ENCODE measurements around the gene CCDC54. TPM values are rescaled to one million over a fixed set of nuclear protein-coding genes. Genes with fewer than 3 reads are reported as not detected.

The CCDC54 gene
- total and polyA plus RNA-seq, 7 donors = not detected

DNA sequence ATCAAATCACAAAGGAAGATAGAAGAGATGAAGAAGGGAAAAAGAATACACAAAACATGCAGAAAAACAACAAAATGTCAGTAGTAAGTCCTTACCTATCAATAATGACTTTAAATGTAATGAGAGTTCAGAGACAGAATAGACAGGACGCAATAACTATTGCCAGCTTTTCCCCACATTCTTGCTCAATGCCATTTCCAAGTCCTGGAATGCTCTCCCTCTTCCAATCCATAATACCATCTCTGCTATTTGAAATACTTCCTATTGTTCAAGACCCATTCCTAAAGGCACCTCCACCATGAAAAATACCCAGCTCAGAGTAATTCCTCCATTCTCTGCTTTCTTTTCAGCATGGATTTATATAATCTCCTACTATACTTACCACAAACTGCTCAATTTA, 33.4 kb downstream of the CCDC54 start:
- no peak for TF ChIP-seq POLR2A (IDR thresholded peaks at IDR 0.05)
- TF ChIP-seq, protein P1, sequence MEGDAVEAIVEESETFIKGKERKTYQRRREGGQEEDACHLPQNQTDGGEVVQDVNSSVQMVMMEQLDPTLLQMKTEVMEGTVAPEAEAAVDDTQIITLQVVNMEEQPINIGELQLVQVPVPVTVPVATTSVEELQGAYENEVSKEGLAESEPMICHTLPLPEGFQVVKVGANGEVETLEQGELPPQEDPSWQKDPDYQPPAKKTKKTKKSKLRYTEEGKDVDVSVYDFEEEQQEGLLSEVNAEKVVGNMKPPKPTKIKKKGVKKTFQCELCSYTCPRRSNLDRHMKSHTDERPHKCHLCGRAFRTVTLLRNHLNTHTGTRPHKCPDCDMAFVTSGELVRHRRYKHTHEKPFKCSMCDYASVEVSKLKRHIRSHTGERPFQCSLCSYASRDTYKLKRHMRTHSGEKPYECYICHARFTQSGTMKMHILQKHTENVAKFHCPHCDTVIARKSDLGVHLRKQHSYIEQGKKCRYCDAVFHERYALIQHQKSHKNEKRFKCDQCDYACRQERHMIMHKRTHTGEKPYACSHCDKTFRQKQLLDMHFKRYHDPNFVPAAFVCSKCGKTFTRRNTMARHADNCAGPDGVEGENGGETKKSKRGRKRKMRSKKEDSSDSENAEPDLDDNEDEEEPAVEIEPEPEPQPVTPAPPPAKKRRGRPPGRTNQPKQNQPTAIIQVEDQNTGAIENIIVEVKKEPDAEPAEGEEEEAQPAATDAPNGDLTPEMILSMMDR (IDR thresholded peaks at IDR 0.05) = no peak
- TF ChIP-seq POLR2AphosphoS5 (IDR thresholded peaks at IDR 0.05) = no peak
- H3K4me3 ChIP-seq = no peak overlapping the region
- intact Hi-C loops (cut with DNase I) = no loop called here
- H3K4me1 ChIP-seq = no peaks in the 10 kb centered on the region
- H3K36me3 ChIP-seq = no peaks in the 10 kb centered on the region
- no peaks in the 10 kb centered on the region for H3K9me3 ChIP-seq
- H3K27me3 ChIP-seq = no peaks in the 10 kb centered on the region
- 93 to 94% methylated on average over 1 of the region's 1 CpG for WGBS, 2 donors
- H3K27ac ChIP-seq = no peak overlapping the region
- no peak for DNase-seq

DNA sequence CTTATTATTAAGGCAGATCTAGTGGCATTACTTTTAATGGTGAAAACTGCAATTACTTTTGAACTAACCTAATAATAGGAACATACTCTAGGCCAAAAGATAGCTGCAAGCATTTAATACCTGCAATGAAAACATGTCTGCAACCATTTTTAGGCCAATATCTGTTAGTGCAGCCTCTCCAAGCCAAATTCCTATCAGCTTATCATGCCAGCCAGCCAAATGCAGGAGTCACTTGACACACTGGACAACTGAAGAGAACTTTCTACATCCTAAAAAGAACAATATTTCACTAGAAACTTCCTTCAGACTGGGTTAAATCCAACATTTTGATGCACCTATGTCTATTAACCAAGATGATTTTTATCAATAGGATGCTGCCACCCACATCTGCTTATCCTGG, 33.8 kb downstream of the CCDC54 start:
- no peaks in the 10 kb centered on the region for H3K36me3 ChIP-seq
- TF ChIP-seq POLR2A (IDR thresholded peaks at IDR 0.05) (no peak), EP300 (IDR thresholded peaks at IDR 0.05) (no peak), POLR2AphosphoS5 (IDR thresholded peaks at IDR 0.05) (no peak)
- TF ChIP-seq, protein P1 (IDR thresholded peaks at IDR 0.05) = no peak
- DNase-seq = no peak
- H3K27ac ChIP-seq = no peak overlapping the region
- intact Hi-C loops (cut with DNase I) = no loop called here
- no peak overlapping the region for H3K4me3 ChIP-seq
- H3K9me3 ChIP-seq = no peaks in the 10 kb centered on the region
- no peaks in the 10 kb centered on the region for H3K27me3 ChIP-seq
- H3K4me1 ChIP-seq = no peaks in the 10 kb centered on the region

- no peaks in the 10 kb centered on the region for H3K36me3 ChIP-seq
- H3K27ac ChIP-seq = no peak overlapping the region
- TF ChIP-seq, protein P1 (IDR thresholded peaks at IDR 0.05) = no peak
- TF ChIP-seq POLR2AphosphoS5 (IDR thresholded peaks at IDR 0.05) = no peak
- TF ChIP-seq EP300 (IDR thresholded peaks at IDR 0.05) = no peak
- no peak for TF ChIP-seq POLR2A (IDR thresholded peaks at IDR 0.05)
- DNase-seq = no peak
- H3K4me1 ChIP-seq = no peaks in the 10 kb centered on the region
- no peaks in the 10 kb centered on the region for H3K27me3 ChIP-seq
- no peaks in the 10 kb centered on the region for H3K9me3 ChIP-seq
- WGBS, 2 donors = 72 to 77% methylated on average over 2 of the region's 2 CpGs
- H3K4me3 ChIP-seq = no peak overlapping the region
- intact Hi-C loops (cut with DNase I) = no loop called here
Observed at GRCh38 chr3:107411779-107412178, 34.5 kb downstream of the CCDC54 start.

DNA sequence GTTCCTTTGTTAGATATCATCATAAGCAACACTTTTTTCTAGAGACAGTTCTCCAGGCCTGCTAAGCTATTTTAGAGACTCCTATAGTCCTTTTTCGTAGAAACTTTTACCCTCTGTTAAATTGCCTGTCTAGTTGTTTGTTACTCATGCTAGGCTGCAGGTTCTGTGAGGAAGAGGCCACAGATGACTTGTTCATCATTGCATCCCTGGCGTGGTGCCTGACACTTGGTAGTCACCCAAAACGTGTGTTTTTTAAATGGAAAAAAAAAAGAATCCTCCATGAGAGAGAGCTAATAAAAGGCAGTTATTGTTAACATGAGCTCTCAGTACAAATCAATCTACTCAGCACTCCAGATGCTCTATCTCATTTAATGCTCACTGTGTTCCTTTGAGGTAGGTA, 35.1 kb downstream of the CCDC54 start:
- 72 to 84% methylated on average over 3 of the region's 3 CpGs for WGBS, 2 donors
- H3K9me3 ChIP-seq = no peaks in the 10 kb centered on the region
- intact Hi-C loops (cut with DNase I) = no loop called here

DNA sequence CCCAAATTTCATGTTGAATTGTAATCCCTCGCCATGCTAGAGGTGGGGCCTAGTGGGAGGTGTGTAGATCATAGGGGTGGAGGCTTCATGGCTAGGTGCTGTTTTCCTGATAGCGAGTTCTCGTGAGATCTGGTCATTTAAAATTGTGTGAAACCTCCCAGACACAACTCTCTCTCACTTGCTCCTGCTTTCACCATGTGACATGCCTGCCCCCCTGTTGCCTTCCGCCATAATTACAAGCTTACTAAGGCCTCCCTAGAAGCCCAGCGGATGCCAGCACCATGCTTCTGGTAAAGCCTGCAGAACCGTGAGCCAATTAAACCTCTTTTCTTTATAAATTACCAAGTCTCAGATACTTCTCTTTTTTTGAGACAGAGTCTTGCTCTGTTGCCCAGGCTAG, 36.0 kb downstream of the CCDC54 start:
- Histone ChIP-seq H3K4me1 (no peaks in the 10 kb centered on the region), H3K9me3 (no peaks in the 10 kb centered on the region), H3K4me3 (no peak overlapping the region), H3K27me3 (no peaks in the 10 kb centered on the region), H3K27ac (no peak overlapping the region), H3K36me3 (no peaks in the 10 kb centered on the region)
- 94 to 96% methylated on average over 6 of the region's 6 CpGs for WGBS, 2 donors
- no peak for TF ChIP-seq POLR2A (IDR thresholded peaks at IDR 0.05)
- no peak for TF ChIP-seq POLR2AphosphoS5 (IDR thresholded peaks at IDR 0.05)
- TF ChIP-seq EP300 (IDR thresholded peaks at IDR 0.05) = no peak
- TF ChIP-seq, protein P1 (IDR thresholded peaks at IDR 0.05) = no peak
- no peak for DNase-seq
- intact Hi-C loops (cut with DNase I) = no loop called here

More for the DNA sequence above, 35.1 kb downstream of the CCDC54 start:
- Histone ChIP-seq H3K4me3 (no peak overlapping the region), H3K27ac (no peak overlapping the region), H3K4me1 (no peaks in the 10 kb centered on the region), H3K36me3 (no peaks in the 10 kb centered on the region), H3K27me3 (no peaks in the 10 kb centered on the region)
- TF ChIP-seq POLR2A (IDR thresholded peaks at IDR 0.05) = no peak
- TF ChIP-seq EP300 (IDR thresholded peaks at IDR 0.05) = no peak
- no peak for TF ChIP-seq POLR2AphosphoS5 (IDR thresholded peaks at IDR 0.05)
- TF ChIP-seq, protein P1 (IDR thresholded peaks at IDR 0.05) = no peak
- DNase-seq = peak; percentile 63

All from sigmoid colon (tissue), 7 donors.